Hippocampal formation (tissue), 2 donors: ENCODE measurements around the gene FAM117A.

Source experiments
- DNase-seq, 2 donors: peaks; one replicate each; lab custom pipeline; 2025; lab: John Stamatoyannopoulos, UW

Gene FAM117A

DNA sequence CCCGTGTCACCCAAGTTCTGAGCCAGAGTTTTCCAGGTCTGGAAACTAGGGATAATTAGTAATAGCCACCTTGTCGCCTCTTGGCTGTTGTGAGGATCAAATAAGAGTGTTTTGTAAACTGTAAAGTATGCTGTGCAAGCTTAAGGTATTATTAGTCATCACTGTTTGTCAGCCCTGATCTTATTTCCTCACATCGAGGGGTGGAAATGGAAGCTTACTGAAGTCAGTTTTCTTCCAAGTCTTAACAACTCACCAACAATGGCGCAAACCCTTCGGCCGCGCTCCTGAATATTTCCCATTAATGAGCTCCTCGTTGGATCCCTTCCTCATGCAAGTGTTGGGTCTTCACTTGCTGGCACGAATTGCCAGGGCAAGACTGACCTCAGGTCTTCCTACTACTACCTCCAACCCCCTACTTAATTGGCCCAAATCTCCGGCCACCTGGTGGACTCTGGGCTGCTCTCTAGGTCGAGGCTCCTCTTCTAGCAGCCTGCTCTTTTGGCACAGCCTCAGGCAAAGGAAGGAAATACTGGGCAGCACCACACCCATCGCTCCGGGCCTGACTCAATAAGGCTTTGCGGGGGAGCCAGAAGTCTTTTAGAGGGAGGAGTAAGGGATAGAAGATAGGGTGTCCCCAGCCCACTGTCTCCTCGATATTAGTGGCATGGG lies 55.3 kb downstream of the FAM117A start:
- no peak for DNase-seq

DNA sequence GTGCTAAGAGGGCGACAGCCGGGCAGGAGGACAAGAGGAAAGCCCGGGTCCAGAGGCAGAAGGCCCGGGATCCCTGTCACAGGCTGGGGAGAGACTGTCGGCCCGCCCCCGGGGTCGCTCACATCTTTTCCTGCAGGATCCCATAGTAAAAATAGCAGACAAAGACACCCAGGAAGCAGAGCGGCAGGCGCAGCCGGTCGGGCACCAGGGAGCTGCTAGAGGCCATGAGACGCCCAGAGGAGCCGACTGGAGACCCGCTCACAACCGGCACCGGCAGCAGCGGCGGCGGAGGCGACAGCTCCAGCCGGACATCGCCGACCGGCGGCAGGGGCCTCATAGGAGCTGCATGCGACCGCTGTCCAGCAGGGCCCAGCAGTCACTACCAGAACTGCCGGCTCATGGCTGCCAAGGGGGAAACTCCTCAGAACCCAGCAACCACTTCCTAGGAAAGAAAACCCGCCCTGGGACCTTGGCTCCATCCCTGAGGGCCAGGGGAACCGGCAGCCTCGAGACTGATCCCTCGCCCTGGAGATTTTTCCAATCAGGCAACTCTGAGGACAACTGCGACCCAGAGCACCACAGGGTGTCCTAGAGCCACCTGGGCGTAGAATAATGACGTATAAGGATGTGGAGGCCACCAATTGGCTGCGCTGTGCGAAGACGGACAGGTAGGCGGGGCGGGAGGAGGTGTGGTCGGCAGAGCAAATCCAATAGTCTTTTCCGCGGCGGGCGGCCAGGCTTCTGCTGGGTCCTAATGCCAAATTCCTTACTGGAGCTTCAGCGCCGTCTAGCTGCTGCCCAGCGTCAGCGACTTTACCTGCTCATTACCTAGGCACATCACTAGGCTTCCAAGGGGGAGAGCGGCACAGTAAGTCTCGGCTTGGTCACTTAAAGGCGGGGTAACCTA lies 56.1 kb downstream of the FAM117A start, which contains the start of gene SLC35B1:
SLC35B1 (minus strand) TSS at position 357 of the 907 bp plus-strand sequence; CDS start at position 226, 131 bp downstream.
- peak; percentile 98 to 99 for DNase-seq

DNA sequence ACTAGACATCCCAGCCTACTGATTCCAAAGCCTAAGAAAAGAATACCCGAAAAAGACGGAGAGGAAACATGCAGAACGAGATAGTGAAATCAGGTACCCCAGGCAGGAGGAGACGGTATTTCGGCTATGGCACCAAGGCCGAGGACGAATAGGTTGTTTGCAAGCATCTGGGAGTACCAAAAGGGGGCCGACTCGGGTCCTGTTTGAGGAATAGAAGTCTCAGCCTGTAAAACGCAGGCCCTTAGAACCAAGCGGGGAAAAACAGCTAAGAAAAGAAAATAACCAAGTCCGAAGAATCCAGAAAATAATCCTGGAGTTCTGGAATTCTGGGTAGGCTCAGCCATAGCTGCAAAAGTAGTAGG lies 56.7 kb downstream of the FAM117A start:
- DNase-seq, result no peak

DNA sequence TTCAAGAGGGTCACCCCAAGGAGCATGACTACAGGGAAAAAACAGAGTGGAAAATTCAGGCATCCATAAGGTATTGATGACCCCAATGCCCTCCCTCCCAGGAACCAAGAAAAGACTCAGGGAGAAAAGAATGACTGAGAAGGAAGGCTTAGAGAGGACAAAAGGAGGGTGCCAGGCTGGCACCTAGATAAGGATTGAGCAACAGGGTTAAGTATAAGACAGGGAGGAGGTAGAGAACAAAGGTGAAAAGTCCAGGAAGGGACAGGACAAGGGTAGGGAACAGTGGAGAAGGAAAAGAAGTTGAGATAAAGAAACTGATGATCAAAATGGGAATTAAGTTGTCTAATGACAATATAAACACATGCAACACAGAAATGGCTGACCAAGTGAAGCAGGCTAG lies 58.7 kb downstream of the FAM117A start:
- DNase-seq, result no peak

DNA sequence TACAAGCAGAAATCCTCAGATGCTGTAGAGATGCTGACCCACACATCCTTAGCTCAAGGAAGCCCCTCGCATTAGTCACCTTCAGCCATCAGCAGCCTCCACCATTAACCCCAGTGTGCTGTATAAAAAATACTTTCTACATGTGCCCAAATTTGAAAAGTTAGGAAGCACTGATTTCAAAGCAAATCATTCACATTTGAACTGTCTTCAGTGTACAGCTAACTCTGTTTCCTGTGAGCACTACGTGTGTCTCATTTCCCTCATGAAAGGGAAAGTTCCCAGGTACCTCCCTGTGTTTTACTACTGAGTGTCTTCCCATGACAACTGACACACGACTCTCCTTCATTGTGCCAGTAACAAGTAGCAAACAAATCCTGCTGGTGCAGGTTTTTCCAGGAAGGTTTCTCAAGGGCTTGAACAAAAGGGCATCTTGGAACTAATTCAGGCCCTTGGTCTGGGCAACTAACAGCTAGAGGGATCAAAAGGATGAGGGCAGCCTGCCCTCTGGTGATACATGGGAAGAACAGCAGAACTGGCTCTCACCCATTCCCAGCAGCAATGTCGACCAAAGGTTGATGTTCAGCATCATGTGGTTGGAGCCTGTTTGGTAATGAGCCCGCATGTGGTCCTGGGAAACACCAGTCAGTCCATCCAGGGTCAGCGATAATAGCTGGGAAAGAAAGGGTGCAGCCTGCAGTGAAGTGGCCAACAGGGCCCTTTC lies 60.2 kb downstream of the FAM117A start:
- peak in 1 of 2 donors; percentile 44 for DNase-seq

DNA sequence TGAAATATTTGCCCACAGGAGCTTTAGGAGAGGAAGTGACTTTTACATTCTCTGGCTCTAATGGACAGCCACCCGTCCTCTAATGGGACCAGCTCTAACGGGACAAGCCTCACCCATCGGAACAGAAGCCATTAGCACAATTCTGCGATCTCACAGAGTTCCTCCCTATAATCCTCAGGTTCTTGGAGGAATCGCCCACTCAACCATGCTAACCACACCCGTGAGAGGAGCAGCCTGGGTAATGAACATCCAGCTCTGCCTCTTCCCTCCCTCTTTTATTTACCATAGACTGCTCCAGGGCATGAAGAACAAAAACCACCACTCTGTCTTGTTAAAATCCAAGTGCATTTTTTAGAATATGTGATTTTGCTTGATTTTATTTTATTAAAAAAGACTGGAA lies 63.0 kb downstream of the FAM117A start:
- DNase-seq, result no peak

DNA sequence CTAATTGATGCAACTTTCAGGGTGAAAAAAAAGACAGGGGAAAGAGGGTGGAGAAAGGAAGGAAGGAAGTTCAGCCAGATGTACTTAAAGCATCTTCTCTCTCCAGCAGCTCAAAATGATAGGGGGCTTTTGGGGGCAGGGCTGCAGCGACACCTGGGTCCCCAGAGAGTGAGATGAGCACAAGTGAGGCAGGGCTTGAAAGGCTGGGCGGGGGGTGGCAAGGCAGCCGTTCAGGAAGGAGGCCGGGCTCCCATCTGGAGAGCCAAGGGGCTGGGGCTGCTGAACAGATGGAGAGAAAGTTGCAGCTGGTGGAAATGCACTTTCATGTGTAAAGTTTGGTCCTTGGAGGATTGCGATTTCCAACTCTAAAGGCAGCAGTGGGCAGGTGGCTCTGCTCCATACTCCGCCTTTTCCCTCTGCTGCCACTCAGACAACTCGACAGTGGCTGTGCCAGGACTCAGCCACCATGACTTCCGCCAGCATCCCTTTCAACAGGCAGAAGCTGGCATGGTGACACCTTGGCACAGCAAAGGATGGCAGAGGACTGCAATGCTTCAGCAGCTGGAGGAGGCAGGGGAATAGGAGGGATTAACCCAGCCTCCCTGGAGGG lies 63.9 kb downstream of the FAM117A start:
- DNase-seq, result peak in 1 of 2 donors; percentile 18

DNA sequence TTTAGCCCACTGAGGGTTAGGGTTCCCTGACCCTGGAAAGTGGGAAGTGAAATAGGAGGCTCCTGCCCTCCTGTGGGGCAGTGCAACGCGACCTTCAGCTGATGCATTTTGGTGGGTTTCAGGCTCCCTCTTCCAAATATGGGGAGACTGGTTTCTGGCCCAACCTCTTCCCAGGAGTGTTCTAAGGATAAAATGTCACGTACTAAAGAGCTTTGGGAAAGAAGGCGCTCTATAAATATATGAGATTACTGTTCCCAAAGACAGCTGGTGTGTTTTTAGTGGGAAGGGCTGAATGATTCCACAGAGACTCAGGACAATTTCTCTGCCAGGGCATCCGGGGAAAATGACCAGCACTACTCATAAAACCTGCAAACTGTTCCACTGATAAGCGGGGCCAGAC lies 65.9 kb downstream of the FAM117A start:
- DNase-seq, result no peak

DNA sequence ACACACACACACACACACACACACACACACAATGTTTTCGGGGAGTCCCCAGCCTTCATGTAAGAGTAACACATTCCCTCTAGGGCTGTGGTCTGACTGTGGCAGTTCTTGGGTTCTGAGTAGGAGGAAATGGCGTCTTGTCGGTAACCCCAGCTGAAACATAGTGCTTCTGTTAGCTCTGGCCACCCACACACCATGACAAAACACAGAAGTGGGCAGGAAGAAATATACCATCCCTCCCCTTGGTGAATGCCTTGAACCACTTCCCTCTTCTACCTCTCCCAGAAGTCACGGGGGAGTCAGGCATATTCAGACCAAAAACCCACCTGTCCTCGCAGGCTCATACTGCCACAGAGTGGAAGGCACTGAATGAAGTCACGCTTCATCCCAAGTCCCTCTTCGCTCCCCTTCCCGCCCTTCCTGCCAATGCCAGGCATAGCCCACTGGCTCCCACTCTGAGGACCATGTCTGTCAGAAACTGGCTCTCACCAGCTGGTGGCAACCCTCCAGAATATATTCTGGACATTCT lies 67.6 kb downstream of the FAM117A start:
- no peak for DNase-seq

DNA sequence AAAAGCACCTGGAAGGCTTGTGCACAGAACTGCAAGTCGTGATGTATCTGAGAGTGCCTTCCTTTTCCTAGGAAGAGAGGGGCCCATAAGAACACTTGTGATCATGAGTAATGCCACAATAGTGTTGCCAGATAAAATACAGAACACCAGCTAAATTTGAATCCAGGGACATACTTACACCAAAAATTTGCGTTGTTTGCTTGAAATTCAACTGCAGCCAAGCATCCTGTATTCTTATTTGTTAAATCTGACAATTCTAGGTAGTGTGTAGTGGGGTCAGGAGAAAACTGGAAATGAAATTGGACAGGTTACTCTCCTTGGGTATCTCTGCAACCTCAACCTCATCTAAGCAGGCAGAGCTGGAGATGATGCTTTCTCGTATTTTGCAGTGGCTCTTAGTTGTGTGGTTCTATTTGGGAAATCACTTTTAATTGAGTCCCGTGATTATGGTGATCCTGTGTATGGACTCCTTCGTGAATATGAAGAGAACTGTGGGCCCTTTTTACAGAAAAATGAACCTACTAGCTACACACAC lies 68.2 kb downstream of the FAM117A start:
- no peak for DNase-seq

DNA sequence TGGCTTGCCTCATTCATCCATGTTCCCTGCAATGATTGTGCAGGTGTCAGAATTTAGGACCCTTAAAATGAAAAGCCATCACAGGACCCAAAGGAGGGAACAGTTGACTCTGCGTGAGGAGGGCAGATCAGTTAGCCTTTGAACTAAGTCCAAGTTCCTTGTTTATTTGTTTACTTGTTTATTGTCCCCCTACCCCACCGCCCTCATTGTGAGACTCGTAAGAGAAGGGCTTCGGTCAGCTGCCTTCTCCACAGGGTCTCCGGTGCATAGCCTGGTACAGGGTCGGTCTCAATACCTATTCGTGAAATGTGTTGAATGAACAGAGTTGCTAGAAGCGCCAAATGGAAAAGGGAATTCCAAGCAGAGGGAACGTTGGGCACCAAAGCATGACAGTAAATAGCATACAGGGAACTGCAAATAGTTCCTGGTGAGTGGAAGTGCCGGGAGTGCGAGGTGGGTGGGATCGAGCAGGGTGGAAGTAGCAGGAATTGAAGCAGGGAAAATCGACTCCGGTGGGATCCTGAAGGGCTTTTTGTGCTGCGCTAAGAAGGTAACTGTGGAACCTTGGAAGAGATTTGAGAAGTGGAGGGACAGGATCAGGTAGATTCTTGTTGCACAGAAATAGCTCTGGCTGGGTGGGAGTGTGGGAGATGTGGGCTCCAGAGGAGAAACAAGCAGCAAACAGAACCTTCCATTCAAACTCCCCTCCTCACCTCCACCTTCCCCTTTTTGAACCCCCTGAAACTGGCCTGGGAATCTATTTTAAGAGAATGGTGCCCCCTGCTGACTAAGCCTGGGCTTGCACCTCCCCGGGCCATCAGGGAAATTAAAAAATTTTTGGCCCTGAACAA lies 68.9 kb downstream of the FAM117A start:
- peak in 1 of 2 donors; percentile 47 for DNase-seq

DNA sequence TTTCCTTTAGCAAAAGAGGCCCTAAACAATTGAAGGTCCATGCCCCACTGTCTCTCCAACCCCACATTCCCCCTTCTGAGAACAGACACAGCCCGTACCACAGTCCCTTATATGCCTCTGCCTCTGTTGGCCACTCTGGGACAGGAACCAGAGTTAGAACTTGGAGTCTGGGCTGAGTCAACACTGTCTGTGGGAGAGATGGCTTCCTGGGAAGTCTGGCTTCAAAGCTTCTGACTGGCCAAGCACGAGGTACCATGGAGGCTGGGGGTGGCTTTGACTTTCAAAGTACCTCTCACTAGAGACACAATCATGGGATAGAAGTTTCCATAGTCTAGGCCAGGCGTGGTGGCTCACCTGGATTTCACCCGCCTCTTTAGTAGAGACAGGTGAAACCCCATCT lies 71.2 kb downstream of the FAM117A start:
- no peak for DNase-seq

DNA sequence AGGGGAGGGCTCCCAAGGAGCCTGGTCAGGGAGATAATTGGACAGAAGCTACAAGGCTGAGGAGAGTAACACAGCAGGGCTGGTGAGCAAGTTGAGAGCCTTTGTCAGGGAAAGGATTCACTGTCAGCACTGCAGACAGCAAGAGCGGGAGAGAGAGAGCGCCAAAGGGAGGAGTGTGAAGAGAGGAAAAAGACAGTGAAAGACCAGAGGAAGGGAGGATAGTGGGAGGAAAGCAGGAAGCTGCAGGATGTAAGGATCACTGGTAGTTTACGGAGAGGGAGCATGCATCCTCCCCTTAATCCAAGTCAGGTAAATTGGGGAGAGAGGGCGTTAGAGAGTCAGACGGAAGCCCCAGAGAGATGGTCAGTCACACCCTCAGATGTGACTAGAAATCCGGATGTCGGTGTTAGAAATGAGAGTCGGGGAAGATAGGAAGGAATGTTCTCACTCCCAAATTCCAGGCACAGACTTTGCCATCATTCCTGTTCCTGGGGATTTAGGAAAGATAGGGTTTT lies 72.2 kb downstream of the FAM117A start:
- DNase-seq, result no peak

DNA sequence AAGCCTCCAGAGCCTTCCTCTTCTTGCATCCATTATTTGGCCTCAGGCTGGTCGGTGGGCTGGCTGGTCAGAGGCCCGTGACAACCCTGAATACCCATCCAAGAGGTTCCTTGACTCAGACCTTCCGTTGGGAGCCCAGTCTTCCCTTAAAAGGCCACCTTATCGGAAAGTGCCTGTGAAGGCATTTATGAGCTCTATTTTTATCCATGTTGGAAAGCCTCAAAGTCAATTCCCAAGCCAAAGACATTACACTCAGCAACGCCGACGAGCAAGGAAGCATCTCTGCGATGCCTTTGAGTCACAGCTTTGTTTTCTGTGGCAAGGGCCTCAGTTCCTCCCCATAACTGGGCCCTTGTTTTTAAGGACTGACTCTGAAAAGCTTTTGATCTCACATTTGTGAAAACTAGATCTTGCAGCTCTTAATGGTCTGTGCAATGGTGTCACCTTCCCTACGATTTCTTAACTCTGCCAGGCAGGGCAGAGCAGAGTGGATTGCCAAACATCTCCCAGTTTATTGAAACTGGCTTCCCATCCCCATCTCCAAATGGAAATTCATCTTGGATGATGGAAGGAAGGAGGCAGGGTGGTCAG lies 72.8 kb downstream of the FAM117A start:
- no peak for DNase-seq

DNA sequence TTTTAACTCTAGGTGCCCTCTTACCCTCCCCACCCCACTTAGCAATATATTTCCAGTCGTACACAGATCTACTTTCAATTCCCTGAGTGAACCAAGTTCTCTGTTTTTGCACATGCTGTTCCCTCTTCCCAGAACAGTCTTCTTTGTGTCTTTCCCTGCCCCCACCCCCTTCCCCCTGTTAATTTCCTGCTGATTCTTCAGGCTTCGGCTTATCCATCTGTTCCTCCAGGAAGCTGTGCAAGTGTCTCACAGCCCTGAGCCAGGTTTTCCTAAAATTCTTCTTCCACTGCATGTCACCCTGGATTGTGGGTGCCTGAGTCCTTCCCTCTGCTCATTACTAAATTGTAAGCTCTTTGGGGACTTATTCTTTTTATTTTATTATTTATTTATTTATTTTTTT lies 73.7 kb downstream of the FAM117A start:
- no peak for DNase-seq

DNA sequence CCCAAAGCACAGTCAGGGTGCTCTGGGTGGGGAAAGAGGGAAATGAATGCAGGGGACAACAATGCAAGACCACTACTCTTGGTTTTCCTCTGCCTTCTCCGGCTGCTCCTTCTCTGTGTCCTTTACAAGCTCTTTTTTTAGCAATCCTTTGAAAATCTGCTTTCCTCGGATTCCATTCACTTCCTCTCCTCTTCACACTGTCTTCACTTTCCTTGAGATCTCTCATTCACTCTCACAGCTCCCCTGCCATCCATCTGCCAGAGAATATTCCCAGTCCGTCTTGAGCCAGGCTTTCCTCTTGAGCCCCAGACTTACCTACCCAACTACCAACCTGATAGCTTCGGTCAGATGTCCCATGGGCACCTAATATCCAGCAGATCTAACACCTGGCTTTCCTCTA lies 75.1 kb downstream of the FAM117A start:
- no peak for DNase-seq

DNA sequence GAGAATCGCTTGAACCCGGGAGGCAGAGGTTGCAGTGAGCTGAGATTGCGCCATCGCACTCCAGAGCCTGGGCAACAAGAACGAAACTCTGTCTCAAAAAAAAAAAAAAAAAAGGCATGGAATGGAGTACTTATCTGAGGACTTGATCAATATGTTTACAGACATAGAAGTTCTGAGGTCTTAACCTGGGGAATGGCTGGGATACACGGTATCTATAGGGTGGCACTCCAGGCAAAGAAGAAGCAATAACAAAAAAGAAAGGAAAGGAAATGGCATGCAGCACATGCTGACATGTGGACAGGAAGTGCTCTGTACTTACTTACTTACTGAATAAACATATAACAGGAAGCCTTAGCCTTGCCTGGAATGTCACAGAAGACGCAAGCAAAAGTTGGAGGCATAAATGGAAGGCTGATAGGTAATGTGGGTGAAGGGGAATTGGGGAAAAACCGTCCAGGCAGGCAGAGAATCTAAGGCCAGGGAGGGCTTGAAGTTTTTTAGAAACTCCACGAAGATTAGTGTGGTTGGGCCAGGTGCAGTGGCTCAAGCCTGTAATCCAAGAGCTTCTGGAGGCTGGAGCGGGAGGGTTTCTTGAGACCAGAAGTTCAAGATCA lies 75.9 kb downstream of the FAM117A start:
- no peak for DNase-seq

DNA sequence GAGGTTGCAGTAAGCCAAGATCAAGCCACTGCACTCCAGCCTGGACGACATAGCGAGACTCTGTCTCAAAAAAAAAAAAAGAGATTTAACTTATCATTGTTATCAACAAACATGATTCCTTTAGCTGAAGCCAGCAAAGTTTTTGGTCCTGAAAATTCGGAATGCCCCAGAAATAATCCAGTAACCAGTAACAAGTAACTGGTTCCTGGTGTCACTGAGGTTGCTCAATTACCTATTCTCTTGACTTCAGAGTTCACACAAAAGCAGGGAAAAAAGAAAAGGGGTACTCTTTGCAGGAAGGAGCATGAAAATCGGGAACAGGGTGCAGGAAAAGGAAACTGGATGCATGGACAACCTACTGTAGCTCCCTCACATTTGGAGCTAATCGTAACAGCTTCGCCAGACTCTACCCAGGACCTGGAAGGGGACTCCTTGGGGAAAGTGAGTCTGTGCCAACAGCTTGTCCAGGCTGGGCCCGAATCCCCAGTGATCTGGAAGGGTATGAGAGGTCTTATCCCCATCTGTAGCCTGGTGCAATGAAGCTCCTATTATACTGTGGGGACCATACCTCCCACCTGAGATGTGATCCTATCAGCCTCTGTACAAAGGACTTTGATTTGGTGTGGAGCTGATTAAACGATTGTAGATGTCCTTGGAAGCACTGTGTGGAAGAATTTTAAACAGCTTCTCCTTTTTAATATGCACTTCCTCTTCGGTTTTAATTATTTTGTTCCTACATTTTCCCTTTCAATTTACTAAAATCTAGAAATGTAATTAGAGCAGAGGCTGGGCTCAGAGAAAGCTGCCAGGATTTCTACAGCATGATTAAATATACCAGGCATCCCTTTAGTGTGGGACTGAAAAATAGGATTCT lies 82.6 kb downstream of the FAM117A start:
- no peak for DNase-seq

DNA sequence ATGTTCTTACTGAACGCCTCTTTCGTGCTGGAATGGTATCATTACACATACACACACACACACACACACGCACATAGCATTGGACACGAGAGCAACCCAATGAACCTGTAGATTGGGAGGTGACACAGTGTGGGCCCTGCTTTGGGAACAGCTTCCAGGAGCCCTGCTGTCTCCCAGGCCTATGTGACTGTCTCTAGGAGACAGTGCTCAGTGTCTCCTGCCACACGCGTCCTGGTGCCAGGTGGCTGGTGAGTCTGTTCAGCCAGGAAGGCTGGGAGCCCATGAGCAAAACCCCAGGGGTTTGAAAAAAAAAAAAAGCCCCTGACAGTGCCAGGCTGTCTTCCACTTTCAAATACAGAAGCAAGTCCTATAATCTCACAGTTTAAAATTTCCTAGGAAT lies 83.6 kb downstream of the FAM117A start:
- no peak for DNase-seq
